WTC11 (cell line): ENCODE results near the gene MYLK. TPM values are rescaled to one million over a fixed set of nuclear protein-coding genes. Genes with fewer than 3 reads are reported as not detected.

Experiments used
- ATAC-seq: fragments of 200-7000 bp; cut with Tn5 transposase; 2 replicates; pipeline ENCODE4 v1.10.0; 2021; ENCODE audit warnings: mild to moderate bottlenecking, moderate library complexity
- CTCF ChIA-PET: fragments of 300-600 bp; sonication (Branson Sonifier 250); formaldehyde crosslinking; loops from one replicate; lab custom pipeline; 2021; ENCODE audit warnings: antibody characterized with exemption; lab: Charles Lee
- POLR2A ChIA-PET: fragments of 350-600 bp; sonication (Branson Sonifier 250); formaldehyde crosslinking; loops from one replicate; lab custom pipeline; 2021; ENCODE audit warnings: antibody characterized with exemption; lab: Charles Lee
- DNase-seq: peaks from one replicate; pipeline ENCODE4 v3.0.0; 2021; ENCODE audit warnings: low spot score
- H3K27ac Mint-ChIP-seq: 2 replicates; pipeline ENCODE4 v1.8.0; 2021; ENCODE audit warnings: mixed read lengths
- H3K27me3 Mint-ChIP-seq: 2 replicates; pipeline ENCODE4 v1.8.0; 2021; ENCODE audit warnings: low read depth, mild to moderate bottlenecking, moderate library complexity, mixed read lengths
- H3K36me3 Mint-ChIP-seq: 2 replicates; pipeline ENCODE4 v1.8.0; 2021; ENCODE audit warnings: mixed read lengths
- H3K4me1 Mint-ChIP-seq: 2 replicates; pipeline ENCODE4 v1.8.0; 2022; ENCODE audit warnings: mixed read lengths
- H3K4me3 Mint-ChIP-seq: 2 replicates; pipeline ENCODE4 v1.8.0; 2021; ENCODE audit warnings: mild to moderate bottlenecking, moderate library complexity, mixed read lengths
- H3K9me3 Mint-ChIP-seq: 2 replicates; pipeline ENCODE4 v1.8.0; 2021; ENCODE audit warnings: mixed read lengths
- CREM ChIP-seq: sonication (generic); formaldehyde crosslinking; IDR thresholded peaks from 2 replicates; pipeline ENCODE4 v1.8.1; 2022; ENCODE audit warnings: mild to moderate bottlenecking, missing genetic modification reagents, moderate library complexity
- ETV6 ChIP-seq: sonication (generic); formaldehyde crosslinking; IDR thresholded peaks from 2 replicates; pipeline ENCODE4 v1.8.1; 2022; ENCODE audit warnings: mild to moderate bottlenecking, missing genetic modification reagents
- FOXK1 ChIP-seq: sonication (generic); formaldehyde crosslinking; IDR thresholded peaks from 2 replicates; pipeline ENCODE4 v1.8.0; 2022; ENCODE audit warnings: mild to moderate bottlenecking, moderate library complexity, missing genetic modification reagents
- GTF2I ChIP-seq: fragments of 250-450 bp; sonication (Bioruptor Pico); conservative IDR thresholded peaks from 2 replicates; pipeline ENCODE4 v1.4.0; 2021; ENCODE audit warnings: mild to moderate bottlenecking
- KAT7 ChIP-seq: sonication (generic); formaldehyde crosslinking; IDR thresholded peaks from 2 replicates; pipeline ENCODE4 v1.8.1; 2023; ENCODE audit warnings: missing genetic modification reagents, mild to moderate bottlenecking, borderline replicate concordance
- PRRX2 ChIP-seq: fragments of 250-450 bp; sonication (Bioruptor Pico); IDR thresholded peaks from 2 replicates; pipeline ENCODE4 v1.8.0; 2021; ENCODE audit warnings: mild to moderate bottlenecking
- SMAD3 ChIP-seq: sonication (generic); formaldehyde crosslinking; IDR thresholded peaks from 2 replicates; pipeline ENCODE4 v1.8.0; 2022; ENCODE audit warnings: missing genetic modification reagents, mild to moderate bottlenecking, borderline replicate concordance
- SMAD4 ChIP-seq: sonication (generic); formaldehyde crosslinking; IDR thresholded peaks from 2 replicates; pipeline ENCODE4 v1.8.0; 2022; ENCODE audit warnings: mild to moderate bottlenecking, missing genetic modification reagents
- TCF7 ChIP-seq: sonication (generic); formaldehyde crosslinking; IDR thresholded peaks from 2 replicates; pipeline ENCODE4 v1.8.0; 2022; ENCODE audit warnings: mild to moderate bottlenecking, low read depth, missing genetic modification reagents, moderate library complexity
- ZBTB21 ChIP-seq: sonication (generic); formaldehyde crosslinking; IDR thresholded peaks from 2 replicates; pipeline ENCODE4 v1.8.1; 2023; ENCODE audit warnings: mild to moderate bottlenecking, missing genetic modification reagents, borderline replicate concordance
- ZNF263 ChIP-seq: sonication (generic); formaldehyde crosslinking; IDR thresholded peaks from 2 replicates; pipeline ENCODE4 v1.8.1; 2022; ENCODE audit warnings: low read depth, mild to moderate bottlenecking, moderate library complexity, missing genetic modification reagents
- ZNF317 ChIP-seq: sonication (generic); formaldehyde crosslinking; IDR thresholded peaks from 2 replicates; pipeline ENCODE4 v1.8.1; 2023; ENCODE audit warnings: low read depth, mild to moderate bottlenecking, moderate library complexity, missing genetic modification reagents, borderline replicate concordance
- ZNF396 ChIP-seq: fragments of 250-450 bp; sonication (Bioruptor Pico); IDR thresholded peaks from 2 replicates; pipeline ENCODE4 v1.8.0; 2021; ENCODE audit warnings: mild to moderate bottlenecking, moderate library complexity, borderline replicate concordance
- ZNF423 ChIP-seq: fragments of 250-450 bp; sonication (Bioruptor Pico); IDR thresholded peaks from 2 replicates; pipeline ENCODE4 v2.1.2; 2022; ENCODE audit warnings: mild to moderate bottlenecking, moderate library complexity
- total RNA-seq: library from RNA; stranded (reverse); gene quantifications from 3 replicates; pipeline ENCODE4 v1.2.3, GENCODE V29; 2021
- TF ChIP-seq, protein P1 (sequence below): sonication (generic); formaldehyde crosslinking; IDR thresholded peaks from 2 replicates; pipeline ENCODE4 v1.8.0; 2022; ENCODE audit warnings: mild to moderate bottlenecking, missing genetic modification reagents
- TF ChIP-seq, protein P2 (sequence below): fragments of 200-600 bp; IDR thresholded peaks from 2 replicates; pipeline ENCODE4 v1.8.0; 2022; ENCODE audit warnings: antibody characterized with exemption
- TF ChIP-seq, protein P3 (sequence below): fragments of 250-450 bp; sonication (Bioruptor Pico); IDR thresholded peaks from 2 replicates; pipeline ENCODE4 v1.9.0; 2021; ENCODE audit warnings: moderate library complexity, mild to moderate bottlenecking, inconsistent platforms, borderline replicate concordance
- TF ChIP-seq, protein P4 (sequence below): sonication (generic); formaldehyde crosslinking; IDR thresholded peaks from 2 replicates; pipeline ENCODE4 v1.8.1; 2022; ENCODE audit warnings: mild to moderate bottlenecking, moderate library complexity, missing genetic modification reagents
- TF ChIP-seq, protein P5 (sequence below): sonication (generic); formaldehyde crosslinking; IDR thresholded peaks from 2 replicates; pipeline ENCODE4 v1.8.1; 2023; ENCODE audit warnings: mild to moderate bottlenecking, missing genetic modification reagents, moderate library complexity
- TF ChIP-seq, protein P6 (sequence below): fragments of 250-450 bp; sonication (Bioruptor Pico); IDR thresholded peaks from 2 replicates; pipeline ENCODE4 v1.8.0; 2021; ENCODE audit warnings: mild to moderate bottlenecking
- TF ChIP-seq, protein P7 (sequence below): sonication (generic); formaldehyde crosslinking; IDR thresholded peaks from 2 replicates; pipeline ENCODE4 v1.8.0; 2023; ENCODE audit warnings: mild to moderate bottlenecking, missing genetic modification reagents
- TF ChIP-seq, protein P8 (sequence below): fragments of 250-450 bp; sonication (Bioruptor Pico); IDR thresholded peaks from 2 replicates; pipeline ENCODE4 v2.1.2; 2022; ENCODE audit warnings: mild to moderate bottlenecking, moderate library complexity
- TF ChIP-seq, protein P9 (sequence below): fragments of 250-450 bp; sonication (Bioruptor Pico); IDR thresholded peaks from 2 replicates; pipeline ENCODE4 v1.9.0; 2021; ENCODE audit warnings: mild to moderate bottlenecking

Gene MYLK
- total RNA-seq, 1 experiment from 2014 or later = 10.4 TPM

DNA sequence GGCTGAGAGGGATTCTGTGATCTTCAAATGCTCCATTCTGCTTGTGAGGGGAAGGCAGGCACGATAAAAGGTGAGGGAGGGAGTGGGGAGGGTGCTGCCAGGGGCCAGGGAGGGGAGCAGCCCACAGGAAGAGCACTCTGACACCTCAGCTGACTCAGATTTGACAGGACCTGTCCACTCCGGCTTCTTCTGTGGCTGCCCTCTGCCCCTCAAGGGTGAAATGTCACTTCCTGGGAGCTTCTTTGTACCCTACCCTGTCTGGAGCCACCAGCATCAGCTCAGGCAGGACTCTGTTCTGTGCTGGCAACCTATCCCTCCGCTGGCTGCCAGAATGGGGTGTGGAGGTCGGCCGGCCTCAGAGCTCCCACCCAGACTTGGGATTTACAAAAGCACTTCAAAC is 185.3 kb downstream of the MYLK start (continued):
- TF ChIP-seq, protein P1, sequence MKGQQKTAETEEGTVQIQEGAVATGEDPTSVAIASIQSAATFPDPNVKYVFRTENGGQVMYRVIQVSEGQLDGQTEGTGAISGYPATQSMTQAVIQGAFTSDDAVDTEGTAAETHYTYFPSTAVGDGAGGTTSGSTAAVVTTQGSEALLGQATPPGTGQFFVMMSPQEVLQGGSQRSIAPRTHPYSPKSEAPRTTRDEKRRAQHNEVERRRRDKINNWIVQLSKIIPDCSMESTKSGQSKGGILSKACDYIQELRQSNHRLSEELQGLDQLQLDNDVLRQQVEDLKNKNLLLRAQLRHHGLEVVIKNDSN (CRISPR knock-in tag) = no peak
- no peak for TF ChIP-seq ZNF423
- TF ChIP-seq, protein P2, sequence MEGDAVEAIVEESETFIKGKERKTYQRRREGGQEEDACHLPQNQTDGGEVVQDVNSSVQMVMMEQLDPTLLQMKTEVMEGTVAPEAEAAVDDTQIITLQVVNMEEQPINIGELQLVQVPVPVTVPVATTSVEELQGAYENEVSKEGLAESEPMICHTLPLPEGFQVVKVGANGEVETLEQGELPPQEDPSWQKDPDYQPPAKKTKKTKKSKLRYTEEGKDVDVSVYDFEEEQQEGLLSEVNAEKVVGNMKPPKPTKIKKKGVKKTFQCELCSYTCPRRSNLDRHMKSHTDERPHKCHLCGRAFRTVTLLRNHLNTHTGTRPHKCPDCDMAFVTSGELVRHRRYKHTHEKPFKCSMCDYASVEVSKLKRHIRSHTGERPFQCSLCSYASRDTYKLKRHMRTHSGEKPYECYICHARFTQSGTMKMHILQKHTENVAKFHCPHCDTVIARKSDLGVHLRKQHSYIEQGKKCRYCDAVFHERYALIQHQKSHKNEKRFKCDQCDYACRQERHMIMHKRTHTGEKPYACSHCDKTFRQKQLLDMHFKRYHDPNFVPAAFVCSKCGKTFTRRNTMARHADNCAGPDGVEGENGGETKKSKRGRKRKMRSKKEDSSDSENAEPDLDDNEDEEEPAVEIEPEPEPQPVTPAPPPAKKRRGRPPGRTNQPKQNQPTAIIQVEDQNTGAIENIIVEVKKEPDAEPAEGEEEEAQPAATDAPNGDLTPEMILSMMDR = no peak
- TF ChIP-seq SMAD3 (CRISPR knock-in tag) = no peak
- TF ChIP-seq, protein P3, sequence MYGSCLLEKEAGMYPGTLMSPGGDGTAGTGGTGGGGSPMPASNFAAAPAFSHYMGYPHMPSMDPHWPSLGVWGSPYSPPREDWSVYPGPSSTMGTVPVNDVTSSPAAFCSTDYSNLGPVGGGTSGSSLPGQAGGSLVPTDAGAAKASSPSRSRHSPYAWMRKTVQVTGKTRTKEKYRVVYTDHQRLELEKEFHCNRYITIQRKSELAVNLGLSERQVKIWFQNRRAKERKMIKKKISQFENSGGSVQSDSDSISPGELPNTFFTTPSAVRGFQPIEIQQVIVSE (CRISPR knock-in tag) = no peak
- TF ChIP-seq, protein P4, sequence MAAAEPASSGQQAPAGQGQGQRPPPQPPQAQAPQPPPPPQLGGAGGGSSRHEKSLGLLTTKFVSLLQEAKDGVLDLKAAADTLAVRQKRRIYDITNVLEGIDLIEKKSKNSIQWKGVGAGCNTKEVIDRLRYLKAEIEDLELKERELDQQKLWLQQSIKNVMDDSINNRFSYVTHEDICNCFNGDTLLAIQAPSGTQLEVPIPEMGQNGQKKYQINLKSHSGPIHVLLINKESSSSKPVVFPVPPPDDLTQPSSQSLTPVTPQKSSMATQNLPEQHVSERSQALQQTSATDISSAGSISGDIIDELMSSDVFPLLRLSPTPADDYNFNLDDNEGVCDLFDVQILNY (CRISPR knock-in tag) = no peak

DNA sequence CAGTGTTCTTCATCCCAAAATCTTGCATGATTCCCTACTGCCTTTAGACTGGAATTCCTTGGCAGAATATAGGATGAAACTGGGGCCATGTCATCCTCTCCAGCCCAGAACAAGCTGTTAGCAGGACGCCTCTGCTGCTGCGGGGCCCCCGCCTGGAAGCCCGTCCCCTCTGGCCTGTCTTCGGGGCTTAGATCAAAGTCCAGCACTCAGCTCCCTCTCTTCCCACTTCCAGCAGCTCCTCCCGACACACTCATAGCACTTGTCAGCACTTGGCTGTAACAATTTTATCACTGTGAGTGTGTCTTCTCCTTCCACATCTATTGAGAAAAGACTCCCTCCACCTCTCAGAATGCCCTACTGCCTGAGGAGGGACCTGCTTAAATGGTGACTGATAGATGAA is 187.3 kb downstream of the MYLK start:
- Mint-ChIP-seq H3K4me3 (no peak overlapping the region), H3K27ac (no peak overlapping the region), H3K27me3 (no peaks in the 10 kb centered on the region), H3K9me3 (no peaks in the 10 kb centered on the region), H3K4me1 (peaks cover 29% of the 10 kb centered on the region), H3K36me3 (no peaks in the 10 kb centered on the region)
- CTCF ChIA-PET = interaction anchor here (1.3 to 7.3 kb wide), 3 partner anchors 14 to 43 kb away, joined by 9 to 62 read pairs (median 29); no protein-coding TSS in a partner anchor
- DNase-seq (no peak), ATAC-seq (no peak)
- POLR2A ChIA-PET = no interaction called here
- TF ChIP-seq, protein P5, sequence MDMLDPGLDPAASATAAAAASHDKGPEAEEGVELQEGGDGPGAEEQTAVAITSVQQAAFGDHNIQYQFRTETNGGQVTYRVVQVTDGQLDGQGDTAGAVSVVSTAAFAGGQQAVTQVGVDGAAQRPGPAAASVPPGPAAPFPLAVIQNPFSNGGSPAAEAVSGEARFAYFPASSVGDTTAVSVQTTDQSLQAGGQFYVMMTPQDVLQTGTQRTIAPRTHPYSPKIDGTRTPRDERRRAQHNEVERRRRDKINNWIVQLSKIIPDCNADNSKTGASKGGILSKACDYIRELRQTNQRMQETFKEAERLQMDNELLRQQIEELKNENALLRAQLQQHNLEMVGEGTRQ (CRISPR knock-in tag) = no peak
- no peak for TF ChIP-seq ZNF396 (CRISPR knock-in tag)
- TF ChIP-seq KAT7 = no peak
- no peak for TF ChIP-seq TCF7 (CRISPR knock-in tag)
- TF ChIP-seq CREM (CRISPR knock-in tag) = no peak
- no peak for TF ChIP-seq ZNF317 (CRISPR knock-in tag)
- TF ChIP-seq, protein P6, sequence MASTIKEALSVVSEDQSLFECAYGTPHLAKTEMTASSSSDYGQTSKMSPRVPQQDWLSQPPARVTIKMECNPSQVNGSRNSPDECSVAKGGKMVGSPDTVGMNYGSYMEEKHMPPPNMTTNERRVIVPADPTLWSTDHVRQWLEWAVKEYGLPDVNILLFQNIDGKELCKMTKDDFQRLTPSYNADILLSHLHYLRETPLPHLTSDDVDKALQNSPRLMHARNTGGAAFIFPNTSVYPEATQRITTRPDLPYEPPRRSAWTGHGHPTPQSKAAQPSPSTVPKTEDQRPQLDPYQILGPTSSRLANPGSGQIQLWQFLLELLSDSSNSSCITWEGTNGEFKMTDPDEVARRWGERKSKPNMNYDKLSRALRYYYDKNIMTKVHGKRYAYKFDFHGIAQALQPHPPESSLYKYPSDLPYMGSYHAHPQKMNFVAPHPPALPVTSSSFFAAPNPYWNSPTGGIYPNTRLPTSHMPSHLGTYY (CRISPR knock-in tag) = no peak
- TF ChIP-seq, protein P1 (CRISPR knock-in tag) = no peak
- TF ChIP-seq ZBTB21 (CRISPR knock-in tag) = no peak
- TF ChIP-seq, protein P7, sequence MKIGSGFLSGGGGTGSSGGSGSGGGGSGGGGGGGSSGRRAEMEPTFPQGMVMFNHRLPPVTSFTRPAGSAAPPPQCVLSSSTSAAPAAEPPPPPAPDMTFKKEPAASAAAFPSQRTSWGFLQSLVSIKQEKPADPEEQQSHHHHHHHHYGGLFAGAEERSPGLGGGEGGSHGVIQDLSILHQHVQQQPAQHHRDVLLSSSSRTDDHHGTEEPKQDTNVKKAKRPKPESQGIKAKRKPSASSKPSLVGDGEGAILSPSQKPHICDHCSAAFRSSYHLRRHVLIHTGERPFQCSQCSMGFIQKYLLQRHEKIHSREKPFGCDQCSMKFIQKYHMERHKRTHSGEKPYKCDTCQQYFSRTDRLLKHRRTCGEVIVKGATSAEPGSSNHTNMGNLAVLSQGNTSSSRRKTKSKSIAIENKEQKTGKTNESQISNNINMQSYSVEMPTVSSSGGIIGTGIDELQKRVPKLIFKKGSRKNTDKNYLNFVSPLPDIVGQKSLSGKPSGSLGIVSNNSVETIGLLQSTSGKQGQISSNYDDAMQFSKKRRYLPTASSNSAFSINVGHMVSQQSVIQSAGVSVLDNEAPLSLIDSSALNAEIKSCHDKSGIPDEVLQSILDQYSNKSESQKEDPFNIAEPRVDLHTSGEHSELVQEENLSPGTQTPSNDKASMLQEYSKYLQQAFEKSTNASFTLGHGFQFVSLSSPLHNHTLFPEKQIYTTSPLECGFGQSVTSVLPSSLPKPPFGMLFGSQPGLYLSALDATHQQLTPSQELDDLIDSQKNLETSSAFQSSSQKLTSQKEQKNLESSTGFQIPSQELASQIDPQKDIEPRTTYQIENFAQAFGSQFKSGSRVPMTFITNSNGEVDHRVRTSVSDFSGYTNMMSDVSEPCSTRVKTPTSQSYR (CRISPR knock-in tag) = no peak
- no peak for TF ChIP-seq ETV6 (CRISPR knock-in tag)
- no peak for TF ChIP-seq FOXK1 (CRISPR knock-in tag)
- no peak for TF ChIP-seq ZNF263 (CRISPR knock-in tag)
- TF ChIP-seq SMAD4 = no peak
- TF ChIP-seq GTF2I (CRISPR knock-in tag) = no peak
- TF ChIP-seq, protein P8, sequence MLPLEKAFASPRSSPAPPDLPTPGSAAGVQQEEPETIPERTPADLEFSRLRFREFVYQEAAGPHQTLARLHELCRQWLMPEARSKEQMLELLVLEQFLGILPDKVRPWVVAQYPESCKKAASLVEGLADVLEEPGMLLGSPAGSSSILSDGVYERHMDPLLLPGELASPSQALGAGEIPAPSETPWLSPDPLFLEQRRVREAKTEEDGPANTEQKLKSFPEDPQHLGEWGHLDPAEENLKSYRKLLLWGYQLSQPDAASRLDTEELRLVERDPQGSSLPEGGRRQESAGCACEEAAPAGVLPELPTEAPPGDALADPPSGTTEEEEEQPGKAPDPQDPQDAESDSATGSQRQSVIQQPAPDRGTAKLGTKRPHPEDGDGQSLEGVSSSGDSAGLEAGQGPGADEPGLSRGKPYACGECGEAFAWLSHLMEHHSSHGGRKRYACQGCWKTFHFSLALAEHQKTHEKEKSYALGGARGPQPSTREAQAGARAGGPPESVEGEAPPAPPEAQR (CRISPR knock-in tag) = no peak
- TF ChIP-seq, protein P9, sequence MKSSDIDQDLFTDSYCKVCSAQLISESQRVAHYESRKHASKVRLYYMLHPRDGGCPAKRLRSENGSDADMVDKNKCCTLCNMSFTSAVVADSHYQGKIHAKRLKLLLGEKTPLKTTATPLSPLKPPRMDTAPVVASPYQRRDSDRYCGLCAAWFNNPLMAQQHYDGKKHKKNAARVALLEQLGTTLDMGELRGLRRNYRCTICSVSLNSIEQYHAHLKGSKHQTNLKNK (CRISPR knock-in tag) = no peak
- no peak for TF ChIP-seq PRRX2 (CRISPR knock-in tag)
